CD4-positive, alpha-beta T cell treated with Interleukin-4 for 4 hours (primary cell): ENCODE results near the gene CNTLN.
"Not testable (repeated sequence)": the region's sequence is repeated elsewhere in the genome, so short reads cannot be mapped to it uniquely, and the experiment has no call there.

Source experiments
- DNase-seq: peaks from one replicate; pipeline ENCODE4 v3.0.0-alpha.2; 2020

The CNTLN gene

DNA sequence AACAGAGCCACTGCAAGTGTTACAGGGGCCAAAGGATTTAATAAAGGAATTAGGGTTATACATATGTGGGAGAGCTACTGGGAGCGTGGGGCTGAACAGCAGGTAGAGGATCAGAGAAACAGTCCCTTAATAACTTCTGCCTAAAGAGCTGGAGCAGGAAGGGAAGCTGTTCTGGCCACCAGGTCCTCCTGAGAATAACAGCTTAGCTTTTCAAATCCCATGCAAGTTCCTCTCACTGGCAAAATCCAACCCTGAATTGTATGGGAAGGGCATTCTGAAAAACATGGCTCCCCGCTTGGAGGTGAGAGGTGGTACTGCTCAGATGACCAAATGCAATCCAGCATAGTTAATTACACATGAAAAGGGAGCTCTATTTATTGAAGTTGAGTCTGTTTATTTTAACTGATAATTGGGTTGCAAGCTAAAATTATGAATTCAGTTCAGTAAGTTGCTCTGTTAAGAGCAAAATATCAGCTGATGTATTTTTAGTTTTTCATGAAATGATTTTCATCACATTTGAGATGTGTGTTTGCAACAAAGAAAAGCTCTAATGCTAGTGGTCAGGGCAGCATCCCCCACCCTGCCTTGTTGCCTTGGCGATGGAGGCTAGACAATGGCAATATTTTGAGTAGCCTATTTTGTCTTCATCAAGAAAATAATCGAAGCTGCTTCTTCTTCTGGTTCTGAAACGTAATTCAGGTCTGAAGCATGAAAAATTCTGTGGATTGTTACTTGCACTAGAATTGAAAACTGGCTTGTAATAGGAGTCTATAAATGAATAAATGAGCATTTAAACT is 385.6 kb downstream of the CNTLN start:
- DNase-seq = no peak

DNA sequence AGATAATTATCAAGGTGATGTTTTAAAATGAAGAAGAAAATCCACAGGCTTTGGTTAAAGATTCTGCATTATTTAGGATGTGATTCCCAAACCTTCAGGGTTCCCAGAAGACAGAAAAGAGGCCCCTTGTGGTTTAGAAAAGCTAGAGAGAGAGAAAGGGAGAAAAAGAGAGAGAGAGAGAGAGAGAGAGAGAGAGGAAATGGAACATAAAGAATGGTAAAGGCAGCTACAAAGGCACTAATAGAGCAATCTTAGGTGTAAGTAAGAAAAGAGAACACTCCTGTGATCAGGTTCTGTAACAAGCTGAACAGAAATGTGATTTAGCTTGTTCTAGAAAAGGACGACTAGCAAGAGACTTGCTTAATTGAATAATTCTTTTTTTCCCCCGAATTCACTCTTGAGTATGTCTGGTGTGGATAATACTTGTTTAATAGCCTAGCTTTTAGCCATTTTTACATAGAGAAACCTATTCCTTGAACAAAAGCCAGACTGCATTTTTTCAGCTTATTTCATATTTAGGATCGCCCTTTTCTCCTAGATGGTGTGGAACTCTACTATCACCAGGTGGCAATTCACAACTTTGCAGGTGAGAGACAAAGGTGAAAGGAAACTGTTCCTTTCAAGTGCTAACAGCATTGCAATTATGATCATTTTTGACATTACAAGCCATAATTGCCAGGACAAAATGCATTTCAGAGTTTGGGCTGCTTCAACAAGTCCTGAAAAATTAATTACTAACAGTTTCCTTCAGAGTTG is 386.4 kb downstream of the CNTLN start:
- no peak for DNase-seq

DNA sequence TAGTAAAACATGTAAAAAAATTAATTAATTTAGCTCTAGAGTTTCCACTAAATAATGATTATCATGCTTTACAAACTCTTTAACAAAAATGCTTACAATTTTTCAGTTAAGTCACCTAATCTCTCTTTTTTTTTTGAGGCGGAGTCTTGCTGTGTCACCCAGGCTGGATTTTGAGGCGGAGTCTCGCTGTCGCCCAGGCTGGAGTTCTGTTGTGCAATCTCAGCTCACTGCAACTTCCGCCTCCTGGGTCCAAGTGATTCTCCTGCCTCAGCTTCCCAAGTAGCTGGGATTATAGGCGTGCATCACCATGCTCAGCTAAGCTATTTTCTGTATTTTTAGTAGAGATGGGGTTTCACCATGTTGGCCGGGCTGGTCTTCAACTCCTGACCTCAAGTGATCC is 391.9 kb downstream of the CNTLN start:
- DNase-seq = not testable (repeated sequence)

DNA sequence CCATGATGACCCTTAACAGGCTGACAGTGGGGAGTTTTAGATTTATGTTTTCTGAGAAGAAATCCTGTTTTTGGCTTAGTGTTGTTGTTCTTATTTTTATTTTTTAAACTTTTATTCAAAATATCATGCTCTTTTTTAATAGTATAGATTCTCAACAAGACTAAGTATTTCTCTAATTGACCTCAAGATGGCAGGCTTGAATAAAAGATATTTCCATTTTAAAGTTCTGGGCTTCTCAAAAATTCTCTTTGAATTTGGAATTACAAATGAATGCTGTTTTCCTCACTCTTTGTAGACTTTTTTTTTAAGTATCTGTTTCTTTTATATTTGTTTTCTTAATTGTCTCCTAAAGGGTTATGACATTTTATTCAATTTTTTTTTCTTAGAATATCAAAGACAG is 394.0 kb downstream of the CNTLN start:
- no peak for DNase-seq

DNA sequence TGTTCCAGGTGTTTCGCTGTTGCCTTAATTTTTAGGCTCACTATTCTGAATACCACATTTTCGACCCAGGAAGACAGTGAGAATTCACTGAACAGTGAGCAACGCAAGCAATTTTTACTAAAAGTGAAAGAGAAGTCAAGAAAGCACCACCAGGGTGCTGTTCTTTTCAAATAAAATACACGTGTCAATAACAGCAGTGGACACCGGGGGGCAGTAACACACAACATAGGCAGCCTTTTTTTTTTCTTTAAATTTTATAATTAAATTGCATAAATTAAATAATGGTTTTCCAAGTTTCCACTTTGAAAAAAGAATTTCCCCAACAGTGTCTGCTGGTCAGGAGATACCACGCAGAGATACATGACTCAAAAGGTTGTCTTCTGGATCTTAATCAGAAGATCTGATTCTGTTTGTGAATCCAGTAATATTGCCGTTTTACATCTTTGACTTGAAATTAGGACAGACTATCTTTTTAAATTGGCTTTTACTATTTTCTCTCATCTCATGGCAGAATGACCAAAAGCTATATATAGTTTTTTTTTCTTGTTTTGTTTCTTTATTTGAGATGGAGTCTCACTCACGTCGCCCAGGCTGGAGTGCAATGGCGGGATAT is 396.9 kb downstream of the CNTLN start:
- DNase-seq = no peak

DNA sequence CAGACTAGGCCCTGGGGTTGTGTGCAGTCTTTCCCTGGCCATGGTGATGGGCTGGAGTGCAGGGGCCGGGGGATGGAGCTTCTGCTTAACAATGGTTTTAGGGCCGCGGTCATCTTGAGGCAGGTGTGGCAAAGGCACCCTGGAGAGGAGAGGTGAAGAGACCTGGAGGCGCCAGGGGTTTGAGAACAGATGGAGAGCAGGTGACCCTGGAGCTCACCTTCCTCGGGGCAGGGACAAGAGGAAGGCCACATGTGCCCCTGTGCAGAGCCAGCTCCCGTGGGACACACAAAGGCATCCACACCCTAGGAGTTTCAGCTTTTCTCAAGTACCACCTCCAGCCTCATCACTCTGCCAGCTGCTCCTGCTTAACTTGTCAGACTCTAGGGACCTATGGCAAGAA is 397.6 kb downstream of the CNTLN start:
- DNase-seq = no peak

DNA sequence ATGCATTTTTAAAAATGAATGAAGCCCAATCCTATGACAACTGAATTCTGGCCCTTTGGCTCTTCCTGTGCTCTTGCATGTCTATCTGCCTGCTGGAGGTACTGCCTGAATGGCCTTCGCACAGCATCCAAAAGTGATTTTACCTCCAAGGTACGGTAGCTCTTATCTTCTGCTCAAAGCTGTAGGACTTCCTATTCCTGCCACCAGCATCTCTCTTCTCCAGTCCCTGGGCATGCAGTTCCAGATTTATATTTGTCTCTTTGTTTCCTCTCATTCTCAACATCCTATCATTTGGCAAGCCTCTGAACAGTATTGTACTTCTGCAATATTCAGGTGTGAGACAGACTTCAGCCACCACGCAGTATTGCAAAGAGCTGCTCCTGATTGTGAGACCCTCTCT is 400.3 kb downstream of the CNTLN start:
- no peak for DNase-seq

DNA sequence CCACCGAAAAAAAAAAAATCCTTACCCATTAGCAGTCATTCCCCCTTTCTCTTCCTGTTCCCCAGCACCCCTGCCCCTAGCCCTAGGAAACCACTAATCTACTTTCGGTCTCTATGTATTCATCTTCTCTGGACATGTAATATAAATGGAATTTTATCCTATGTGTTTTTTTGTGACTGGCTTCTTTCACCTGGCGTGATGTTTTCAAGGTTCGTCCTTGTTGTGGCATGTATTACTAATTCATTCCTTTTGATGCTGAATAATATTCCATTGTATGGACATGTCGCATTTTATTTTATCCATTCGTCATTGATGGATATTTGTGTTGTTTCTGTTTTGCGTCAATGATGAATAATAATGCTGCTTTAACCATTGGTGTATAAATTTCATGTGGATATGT is 401.2 kb downstream of the CNTLN start:
- DNase-seq = no peak

DNA sequence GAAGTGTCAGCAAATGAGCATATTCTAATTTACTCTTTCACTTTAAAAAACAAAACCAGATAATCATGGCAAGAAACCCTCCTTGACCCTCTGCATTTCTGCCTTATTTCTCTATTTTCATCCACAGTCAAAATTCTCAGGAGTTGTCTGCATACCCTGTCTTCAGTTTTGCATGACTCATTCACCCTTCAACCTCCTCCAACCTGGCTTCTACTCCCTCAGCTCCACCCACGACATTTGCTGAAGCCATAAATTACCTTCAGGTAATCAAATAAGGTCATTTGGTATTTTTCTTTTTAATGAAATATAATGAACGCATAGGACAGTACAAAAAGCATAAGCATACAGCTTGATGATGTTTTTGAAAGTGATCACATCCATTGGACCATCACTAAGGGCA is 416.2 kb downstream of the CNTLN start:
- DNase-seq = no peak
